AML-193 (cell line): Measurements from ENCODE around the gene EEIG2.

ENCODE experiments used
- DNase-seq, 2 experiments: peaks; one replicate each; lab custom pipeline; 2025; lab: John Stamatoyannopoulos, UW

Gene EEIG2

GRCh38 chr1:108551137-108551862, 8.6 kb upstream of the EEIG2 start:
- no peak for DNase-seq

- no peak for DNase-seq
These were observed 6.0 kb upstream of the EEIG2 start for GRCh38 chr1:108553905-108554304.

- no peak for DNase-seq
These were observed 5.0 kb upstream of the EEIG2 start for GRCh38 chr1:108554682-108555427.

DNA sequence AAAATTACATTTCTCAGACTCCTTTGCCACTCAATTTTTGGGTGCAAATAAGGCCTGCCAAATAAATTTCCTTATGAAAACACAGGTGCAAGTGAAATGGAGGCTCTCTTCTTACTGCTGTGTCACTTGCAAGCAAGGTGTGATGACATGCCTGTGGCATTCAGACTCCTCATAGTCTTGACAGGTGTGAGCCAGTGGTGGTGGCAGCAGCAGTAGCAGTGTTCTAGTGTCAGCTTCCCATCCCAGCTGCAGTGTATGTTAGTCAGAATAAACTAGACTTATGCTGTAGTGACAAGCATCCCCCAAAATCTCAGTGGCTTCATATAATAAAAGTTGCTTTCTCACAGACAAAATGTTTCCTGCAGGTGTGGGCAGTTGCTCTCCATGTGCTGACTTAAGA, 3.8 kb upstream of the EEIG2 start:
- DNase-seq, result no peak

DNA sequence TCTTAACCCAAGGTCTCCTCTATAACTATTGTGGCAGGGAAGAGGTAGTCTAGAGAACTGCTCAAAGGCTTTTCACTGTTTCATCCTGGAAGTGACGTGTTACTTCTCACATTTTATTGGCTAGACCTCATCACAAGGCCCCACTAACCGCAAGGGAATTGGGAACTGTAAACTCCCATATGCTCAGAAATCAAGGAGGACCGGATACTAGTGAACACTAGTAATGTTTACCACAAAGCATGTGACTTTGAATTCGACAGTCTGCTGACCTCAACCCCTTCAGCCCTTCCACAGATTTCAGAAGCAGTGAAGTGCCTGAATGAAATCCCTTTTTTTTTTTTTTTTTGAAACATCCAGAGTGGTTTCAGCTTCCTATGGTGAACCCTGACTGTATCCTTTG, 3.4 kb upstream of the EEIG2 start:
- no peak for DNase-seq

- DNase-seq, result no peak
These were observed 2.6 kb upstream of the EEIG2 start for GRCh38 chr1:108557296-108557695.

GRCh38 chr1:108560189-108560873, 431 bp downstream of the EEIG2 start:
- no peak for DNase-seq

DNA sequence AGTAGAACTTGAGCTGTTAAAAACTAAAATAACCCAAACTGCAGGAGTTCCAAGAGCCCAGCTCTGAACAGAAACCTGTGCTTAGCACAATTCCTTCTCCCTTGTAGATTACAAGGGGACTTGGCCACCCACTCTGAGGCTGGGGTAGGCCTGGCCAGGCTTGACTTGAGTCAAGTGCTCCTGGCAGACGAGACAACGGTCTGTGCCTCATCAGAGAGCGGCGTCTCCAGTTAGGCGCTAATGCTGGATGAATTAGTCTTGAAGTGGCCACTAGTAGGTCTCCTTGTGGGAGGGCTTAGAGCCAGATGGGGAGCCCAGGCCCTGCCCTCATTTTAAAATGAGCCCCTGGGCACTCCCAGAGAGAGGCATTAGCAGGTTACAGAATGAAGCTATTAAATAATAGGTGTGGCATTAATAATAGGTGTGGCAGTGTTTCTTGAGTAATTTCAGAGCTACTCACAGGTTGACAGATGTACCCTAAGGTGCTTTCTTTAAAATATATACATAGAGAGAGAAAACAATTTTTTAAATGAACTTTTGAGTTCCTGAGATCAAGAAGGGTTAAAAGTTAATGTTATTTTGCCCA, 1.1 kb downstream of the EEIG2 start:
- DNase-seq, result peak; percentile 80 to 87

DNA sequence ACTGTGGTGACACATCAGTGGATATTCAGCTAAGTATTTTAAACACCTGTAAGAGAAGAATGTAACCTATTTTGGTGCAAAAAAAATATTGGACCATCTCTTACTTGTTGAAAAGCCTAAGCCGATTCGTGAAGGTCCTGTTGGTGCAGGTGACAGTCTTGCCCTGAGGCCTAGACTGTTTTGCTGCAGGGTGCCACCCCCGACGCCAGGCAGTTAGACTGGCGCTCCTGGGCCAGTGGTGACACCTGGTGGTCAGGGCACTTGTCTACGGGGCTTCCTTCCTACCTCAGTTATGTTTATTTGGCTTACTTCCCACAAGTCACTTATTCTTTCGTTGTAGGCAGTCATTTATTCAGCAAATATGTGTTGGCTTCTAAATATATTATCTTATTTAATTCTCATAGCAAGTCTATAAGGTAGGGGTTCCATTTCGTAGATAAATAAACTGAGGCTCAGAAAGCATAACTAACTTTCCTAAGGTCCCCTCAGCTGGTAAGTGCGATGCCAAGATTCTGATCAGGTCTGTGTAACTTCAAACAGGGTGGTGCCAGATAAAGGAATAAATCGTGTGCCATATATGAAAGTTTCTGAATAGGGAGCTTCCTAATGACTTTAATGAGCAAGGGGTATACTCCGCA, 1.9 kb downstream of the EEIG2 start:
- DNase-seq, result peak; percentile 73 to 79

DNA sequence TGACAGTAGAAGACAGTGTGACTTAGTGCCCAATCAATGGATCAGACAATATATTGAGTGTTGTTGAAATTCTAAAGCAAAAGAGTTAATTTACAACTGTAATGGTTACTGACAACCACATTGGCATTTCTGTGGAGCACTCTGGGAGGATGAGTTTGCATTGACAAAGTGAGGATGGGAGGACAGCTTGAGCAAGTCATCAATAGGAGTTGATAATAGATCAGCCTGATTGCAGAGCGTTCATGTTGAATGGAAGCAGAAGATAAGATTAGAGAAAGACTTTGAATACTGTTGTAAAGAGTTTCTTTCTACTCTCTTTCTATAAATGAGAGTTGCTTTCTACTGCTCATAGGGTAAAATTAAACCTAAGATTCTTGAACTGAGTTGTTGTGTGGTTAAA, 3.9 kb downstream of the EEIG2 start:
- DNase-seq, result no peak

GRCh38 chr1:108565081-108565480, 5.2 kb downstream of the EEIG2 start:
- no peak for DNase-seq

DNA sequence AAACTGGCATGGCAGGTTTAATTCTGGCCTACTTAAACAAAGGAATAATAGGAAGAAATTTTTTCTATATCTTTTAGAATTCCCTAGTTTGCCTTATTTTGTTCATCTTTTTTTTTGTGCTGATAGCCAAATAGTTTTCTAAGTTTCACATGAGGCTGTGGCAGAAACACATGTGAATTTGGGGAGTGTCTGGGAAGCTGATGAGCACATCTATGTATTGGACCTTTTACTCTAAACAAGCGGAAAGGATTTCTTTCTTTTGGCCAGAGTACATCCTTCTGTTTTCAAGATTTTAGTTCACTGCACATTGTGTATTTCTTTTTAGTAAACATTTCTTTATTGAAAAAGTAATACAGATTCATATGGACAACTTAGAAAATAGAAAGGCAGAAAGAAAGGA, 5.6 kb downstream of the EEIG2 start:
- no peak for DNase-seq

- DNase-seq, result no peak
These were observed 8.7 kb downstream of the EEIG2 start for GRCh38 chr1:108568589-108568988.

GRCh38 chr1:108569097-108569728, 9.3 kb downstream of the EEIG2 start:
- no peak for DNase-seq

GRCh38 chr1:108570128-108570527, 10.2 kb downstream of the EEIG2 start:
- DNase-seq, result peak; percentile 67 to 70

GRCh38 chr1:108570998-108571401, 11.1 kb downstream of the EEIG2 start:
- no peak for DNase-seq

GRCh38 chr1:108572182-108572581, 12.3 kb downstream of the EEIG2 start:
- no peak for DNase-seq

DNA sequence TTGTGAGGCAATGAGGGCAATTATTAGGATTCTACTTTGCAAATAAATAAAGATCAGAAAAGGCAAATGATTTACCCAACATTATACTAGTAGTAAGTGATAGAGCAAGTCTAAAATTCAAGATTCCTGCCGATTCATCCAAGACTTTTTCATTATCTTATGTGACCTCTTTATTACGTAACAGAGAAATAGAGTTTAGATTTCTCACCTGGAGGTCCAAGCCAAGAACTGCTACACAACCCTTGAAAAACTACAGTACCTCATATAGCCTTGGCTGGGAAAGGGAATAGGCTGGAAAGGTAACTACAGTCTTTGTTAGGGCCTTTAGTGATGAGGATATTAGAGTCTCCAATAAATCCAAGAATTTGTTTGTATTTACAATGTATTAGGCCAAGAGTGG, 13.3 kb downstream of the EEIG2 start:
- no peak for DNase-seq

DNA sequence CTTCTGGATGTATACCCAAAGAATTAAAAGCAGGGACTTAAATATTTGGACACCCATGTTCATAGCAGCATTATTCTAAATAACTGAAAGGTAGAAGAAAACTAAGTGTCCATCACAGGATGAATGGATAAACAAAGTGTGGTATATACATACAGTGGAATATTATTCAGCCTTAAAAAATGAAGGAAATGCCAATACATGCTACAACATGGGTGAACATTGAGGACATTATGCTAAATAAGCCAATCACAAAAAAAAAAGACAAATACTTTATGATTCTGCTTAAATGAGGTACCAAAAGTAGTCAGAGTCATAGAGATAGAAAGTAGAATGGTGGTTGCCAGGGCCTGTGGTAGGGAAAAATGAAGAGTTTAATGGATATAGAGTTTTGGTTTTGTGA, 14.1 kb downstream of the EEIG2 start:
- DNase-seq, result no peak

DNA sequence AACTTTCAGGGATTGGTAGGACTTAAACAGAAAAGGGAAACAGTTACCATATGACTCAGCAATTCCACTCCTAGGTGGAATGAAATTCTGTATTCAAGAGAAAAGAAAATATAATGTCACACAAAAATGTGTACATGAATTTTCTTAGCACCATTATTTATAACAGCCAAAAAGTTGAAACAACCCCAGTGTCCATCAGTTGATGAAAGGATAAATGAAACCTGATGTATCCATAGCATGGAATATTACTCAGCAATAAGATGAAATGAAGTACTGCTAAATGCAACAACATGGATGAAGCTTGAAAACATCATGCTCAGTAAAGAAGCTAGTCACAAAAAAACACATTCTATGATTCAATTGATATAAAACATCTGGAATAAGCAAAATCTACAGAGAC, 15.5 kb downstream of the EEIG2 start:
- no peak for DNase-seq

GRCh38 chr1:108583757-108584427, 24.0 kb downstream of the EEIG2 start:
- no peak for DNase-seq
